GM12873 (cell line): Measurements from ENCODE around the gene SARDH.

Experiments used
- CTCF ChIP-seq: IDR thresholded peaks from 2 replicates; pipeline ENCODE4 v1.5.1; 2012; ENCODE audit warnings: low read depth, mild to moderate bottlenecking, moderate library complexity, low read length, control low read depth; ENCODE audit not compliant: insufficient read depth; ENCODE audit errors: missing control alignments

SARDH gene

GRCh38 chr9:133707065-133707762 is 30.9 kb downstream of the SARDH start:
- no peak for TF ChIP-seq CTCF

- TF ChIP-seq CTCF: no peak
These were observed 31.7 kb downstream of the SARDH start for GRCh38 chr9:133706307-133707050.

GRCh38 chr9:133705576-133705975 is 32.6 kb downstream of the SARDH start:
- no peak for TF ChIP-seq CTCF

- TF ChIP-seq CTCF: no peak
These were observed 33.4 kb downstream of the SARDH start for GRCh38 chr9:133704711-133705181.

GRCh38 chr9:133703591-133704399 is 34.4 kb downstream of the SARDH start:
- TF ChIP-seq CTCF: no peak

- TF ChIP-seq CTCF: no peak
These were observed 35.2 kb downstream of the SARDH start for GRCh38 chr9:133702798-133703590.
